Measurements from ENCODE around the gene EPB41L2. TPM values are rescaled to one million over a fixed set of nuclear protein-coding genes. Genes with fewer than 3 reads are reported as not detected.

Gene EPB41L2
- total and polyA plus RNA-seq, 2 experiments from 2014 or later: 76.2 to 91.7 TPM

GRCh38 chr6:130964289-130964688, 98.8 kb downstream of the EPB41L2 start:
- H3K4me1 ChIP-seq (ENCODE audit: insufficient read depth): peaks cover 35% of the 10 kb centered on the region
- no peaks in the 10 kb centered on the region for H3K36me3 ChIP-seq (ENCODE audit: insufficient read depth)
- Mint-ChIP-seq H3K27ac (no peak overlapping the region), H3K4me3 (no peak overlapping the region), H3K9me3 (no peaks in the 10 kb centered on the region), H3K36me3 (ENCODE audit: low read depth) (no peaks in the 10 kb centered on the region), H3K4me1 (peaks cover 40% of the 10 kb centered on the region), H3K27me3 (ENCODE audit: insufficient read depth, low read depth, poor library complexity) (peaks cover 3% of the 10 kb centered on the region)
- ATAC-seq: no peak
- no peak overlapping the region for H3K27ac ChIP-seq (ENCODE audit: low read depth)
- no peak overlapping the region for H3K4me3 ChIP-seq
- H2AFZ ChIP-seq: no peak overlapping the region
- no peaks in the 10 kb centered on the region for H3K27me3 ChIP-seq (ENCODE audit: insufficient read depth)
- peaks cover 2% of the 10 kb centered on the region; the same call in 1 of the 2 replicates for H3K9me2 ChIP-seq (ENCODE audit: insufficient read depth)
- no peaks in the 10 kb centered on the region for H3F3A ChIP-seq (replicated peaks; ENCODE audit: low read depth)
- DNase-seq (ENCODE audit: low spot score): no peak
- H3K79me2 ChIP-seq (replicated peaks; ENCODE audit: insufficient read depth): peaks cover 76% of the 10 kb centered on the region
- H4K20me1 ChIP-seq (replicated peaks; ENCODE audit: insufficient read depth): no peaks in the 10 kb centered on the region
- H3K4me2 ChIP-seq: no peak overlapping the region
- no peak for TF ChIP-seq EZH2 (IDR thresholded peaks at IDR 0.05; ENCODE audit: low read depth, unreplicated experiment)
- no peak for TF ChIP-seq ETS1 (IDR thresholded peaks at IDR 0.05)
- no peak for TF ChIP-seq EZH2phosphoT487 (IDR thresholded peaks at IDR 0.05; ENCODE audit: unreplicated experiment)
- TF ChIP-seq CREB1 (CRISPR knock-in tag; IDR thresholded peaks at IDR 0.05; ENCODE audit: low read depth): no peak
- TF ChIP-seq ZNF114 (CRISPR knock-in tag; IDR thresholded peaks at IDR 0.05): no peak
- no peak for TF ChIP-seq NANOG (IDR thresholded peaks at IDR 0.05; ENCODE audit: borderline replicate concordance)
- TF ChIP-seq CTCF (conservative IDR thresholded peaks at IDR 0.05; ENCODE audit: low read depth in 2 of 2): no peak
- TF ChIP-seq JUNB (IDR thresholded peaks at IDR 0.05; ENCODE audit: unreplicated experiment): no peak
- TF ChIP-seq ZNF462 (CRISPR knock-in tag; IDR thresholded peaks at IDR 0.05): no peak
- no peak for TF ChIP-seq REST (IDR thresholded peaks at IDR 0.05; ENCODE audit: unreplicated experiment)
- TF ChIP-seq ZNF331 (CRISPR knock-in tag; IDR thresholded peaks at IDR 0.05; ENCODE audit: low read depth): no peak
- TF ChIP-seq POLR2AphosphoS5 (IDR thresholded peaks at IDR 0.05; ENCODE audit: low read depth): no peak

All from GM23338 (cell line).